H1 (cell line): ENCODE data around the gene CDH12. TPM values are rescaled to one million over a fixed set of nuclear protein-coding genes. Genes with fewer than 3 reads are reported as not detected.
"Not testable (repeated sequence)": the region's sequence is repeated elsewhere in the genome, so short reads cannot be mapped to it uniquely, and the experiment has no call there.

Experiments used
- CTCF ChIA-PET: fragments of 300-600 bp; sonication (Branson Sonifier 250); formaldehyde crosslinking; loops from one replicate; lab custom pipeline; 2021; ENCODE audit not compliant: partially characterized antibody; lab: Charles Lee
- POLR2A ChIA-PET: fragments of 300-600 bp; sonication (Branson Sonifier 250); formaldehyde crosslinking; loops from one replicate; lab custom pipeline; 2021; ENCODE audit warnings: inconsistent platforms; ENCODE audit not compliant: partially characterized antibody; lab: Charles Lee
- DNase-seq, 2 experiments: peaks; one replicate each; pipeline versions ENCODE4 v3.0.0 to v3.0.0-alpha.2; 2010 to 2022; ENCODE audit warnings: low spot score in 2 of 2, low read depth in 1 of 2, mixed read lengths in 1 of 2
- FAIRE-seq: peaks from 2 replicates; lab custom pipeline; 2011; peaks lifted over from hg19 to GRCh38; lab: Jason Lieb, UNC
- H2AFZ ChIP-seq: 2 replicates; pipeline ENCODE4 v1.8.1; 2012; ENCODE audit warnings: low read length, inconsistent platforms
- H2AK5ac ChIP-seq: 2 replicates; pipeline ENCODE4 v1.6.1; 2013; ENCODE audit warnings: low read depth, low read length
- H2BK120ac ChIP-seq: replicated peaks from 2 replicates; pipeline ENCODE3; 2013; ENCODE audit warnings: low read depth, low read length, inconsistent platforms
- H2BK12ac ChIP-seq: 2 replicates; pipeline ENCODE4 v1.6.1; 2013; ENCODE audit warnings: low read depth, low read length
- H2BK15ac ChIP-seq: 2 replicates; pipeline ENCODE4 v1.6.1; 2013; ENCODE audit warnings: low read length
- H2BK20ac ChIP-seq: 2 replicates; pipeline ENCODE4 v1.6.1; 2013; ENCODE audit warnings: low read length
- H2BK5ac ChIP-seq: 2 replicates; pipeline ENCODE4 v1.6.1; 2013; ENCODE audit warnings: low read depth, low read length
- H3K14ac ChIP-seq: 2 replicates; pipeline ENCODE4 v1.6.1; 2013; ENCODE audit warnings: inconsistent platforms; ENCODE audit not compliant: insufficient read length
- H3K18ac ChIP-seq: 2 replicates; pipeline ENCODE4 v1.6.1; 2013; ENCODE audit warnings: low read length; ENCODE audit errors: extremely low read depth
- H3K23ac ChIP-seq: 2 replicates; pipeline ENCODE4 v1.6.1; 2013; ENCODE audit warnings: inconsistent platforms; ENCODE audit not compliant: insufficient read length
- H3K23me2 ChIP-seq: 2 replicates; pipeline ENCODE4 v1.6.1; 2013; ENCODE audit warnings: low read depth, low read length
- H3K27ac ChIP-seq: 2 replicates; pipeline ENCODE4 v1.6.1; 2011; ENCODE audit warnings: low read depth, low read length, inconsistent platforms
- H3K27me3 ChIP-seq, 4 experiments: replicated peaks in 1 of 4; 1 replicate in 1 of 4; 2 replicates in 3 of 4; pipeline versions ENCODE4 v1.6.1 to v1.8.1; 2011 to 2013; ENCODE audit warnings: low read length in 3 of 4, mild to moderate bottlenecking in 3 of 4, inconsistent platforms in 2 of 4, mixed read lengths in 2 of 4, moderate library complexity in 1 of 4; ENCODE audit not compliant: control insufficient read depth in 3 of 4, insufficient read depth in 3 of 4; ENCODE audit errors: extremely low read depth in 1 of 4
- H3K36me3 ChIP-seq, 4 experiments: 2 replicates each; pipeline versions ENCODE4 v1.6.1 to v1.8.1; 2011 to 2013; ENCODE audit warnings: mild to moderate bottlenecking in 4 of 4, low read length in 3 of 4, moderate library complexity in 2 of 4, control low read depth in 1 of 4, inconsistent platforms in 1 of 4; ENCODE audit not compliant: insufficient read depth in 4 of 4, control insufficient read depth in 2 of 4
- H3K4ac ChIP-seq: replicated peaks from 2 replicates; pipeline ENCODE3; 2013; ENCODE audit warnings: low read length, low read depth, mixed read lengths, inconsistent platforms; ENCODE audit not compliant: insufficient read length
- H3K4me1 ChIP-seq, 4 experiments: replicated peaks in 1 of 4; 1 replicate in 1 of 4; 2 replicates in 3 of 4; pipeline versions ENCODE4 v1.6.1 to v1.8.1; 2011 to 2013; ENCODE audit warnings: low read length in 3 of 4, inconsistent platforms in 2 of 4, mixed read lengths in 1 of 4; ENCODE audit not compliant: insufficient read depth in 4 of 4, control insufficient read depth in 3 of 4
- H3K4me2 ChIP-seq, 2 experiments: 2 replicates each; pipeline versions ENCODE4 v1.6.1 to v1.8.1; 2011 to 2013; ENCODE audit warnings: low read depth in 2 of 2, low read length in 2 of 2, control low read depth in 1 of 2, inconsistent platforms in 1 of 2, mild to moderate bottlenecking in 1 of 2; ENCODE audit not compliant: insufficient read depth in 1 of 2
- H3K4me3 ChIP-seq, 4 experiments: fragments of 200-600, 300-600 bp in 1 of 4; sonication (generic), shearing (Covaris generic), sonication (Bioruptor Twin) in 1 of 4; 2 replicates each; pipeline versions ENCODE4 v1.5.1 to v1.8.1; 2011 to 2016; ENCODE audit warnings: low read length in 4 of 4, low read depth in 3 of 4, control low read depth in 2 of 4, inconsistent platforms in 2 of 4, mild to moderate bottlenecking in 2 of 4, mixed read lengths in 1 of 4, moderate library complexity in 1 of 4; ENCODE audit not compliant: insufficient read depth in 2 of 4; ENCODE audit errors: extremely low read depth in 1 of 4
- H3K56ac ChIP-seq: replicated peaks from 2 replicates; pipeline ENCODE3; 2013; ENCODE audit warnings: low read depth, mild to moderate bottlenecking, mixed read lengths, low read length, inconsistent platforms; ENCODE audit not compliant: insufficient read length
- H3K79me1 ChIP-seq: 2 replicates; pipeline ENCODE4 v1.6.1; 2013; ENCODE audit warnings: low read depth, low read length, control low read depth
- H3K79me2 ChIP-seq, 2 experiments: 2 replicates each; pipeline versions ENCODE4 v1.6.1 to v1.8.1; 2012 to 2013; ENCODE audit warnings: low read length in 2 of 2, mild to moderate bottlenecking in 2 of 2, inconsistent platforms in 1 of 2; ENCODE audit not compliant: insufficient read depth in 2 of 2, control insufficient read depth in 1 of 2
- H3K9ac ChIP-seq, 4 experiments: replicated peaks in 1 of 4; 1 replicate in 1 of 4; 2 replicates in 3 of 4; pipeline versions ENCODE4 v1.6.1 to v1.8.1; 2011 to 2013; ENCODE audit warnings: low read depth in 3 of 4, low read length in 3 of 4, control low read depth in 2 of 4, mild to moderate bottlenecking in 2 of 4, moderate library complexity in 2 of 4, inconsistent platforms in 1 of 4; ENCODE audit errors: extremely low read depth in 1 of 4
- H3K9me3 ChIP-seq, 2 experiments: 2 replicates each; pipeline versions ENCODE4 v1.6.1 to v1.8.1; 2012 to 2013; ENCODE audit warnings: mild to moderate bottlenecking in 2 of 2, moderate library complexity in 2 of 2, control low read depth in 1 of 2, inconsistent platforms in 1 of 2, low read depth in 1 of 2, low read length in 1 of 2, mixed read lengths in 1 of 2; ENCODE audit not compliant: insufficient read depth in 2 of 2
- H4K20me1 ChIP-seq, 2 experiments: replicated peaks in 1 of 2; 2 replicates each; pipeline versions ENCODE3 to v1.8.1; 2011 to 2013; ENCODE audit warnings: inconsistent platforms in 2 of 2, low read length in 2 of 2, mild to moderate bottlenecking in 1 of 2; ENCODE audit not compliant: insufficient read depth in 2 of 2, control insufficient read depth in 1 of 2
- H4K5ac ChIP-seq: 2 replicates; pipeline ENCODE4 v1.6.1; 2013; ENCODE audit warnings: low read length, low read depth, mixed read lengths, inconsistent platforms; ENCODE audit not compliant: insufficient read length
- H4K8ac ChIP-seq: 2 replicates; pipeline ENCODE4 v1.8.0; 2013; ENCODE audit warnings: mild to moderate bottlenecking, moderate library complexity, low read length, inconsistent platforms; ENCODE audit not compliant: insufficient read depth; ENCODE audit errors: extremely low read depth
- H4K91ac ChIP-seq: replicated peaks from 2 replicates; pipeline ENCODE3; 2013; ENCODE audit warnings: low read length, mixed read lengths, inconsistent platforms; ENCODE audit not compliant: insufficient read length
- WGBS, 2 experiments: shearing (Covaris generic) in 1 of 2; methylation state at CpG; one replicate each; pipeline versions ENCODE4 v1.1.6 to v1.1.7; 2013 to 2015; ENCODE audit warnings: low lambda C conversion rate in 2 of 2, mixed read lengths in 2 of 2, inconsistent platforms in 1 of 2, low coverage in 1 of 2, missing lambda C conversion rate in 1 of 2; ENCODE audit not compliant: insufficient replicate concordance in 2 of 2, insufficient coverage in 1 of 2, insufficient read length in 1 of 2; ENCODE audit errors: extremely low coverage in 1 of 2, missing lambda C conversion rate in 1 of 2; 5-methylcytosine and 5-hydroxymethylcytosine counted together
- polyA plus RNA-seq, 7 experiments: library from polyadenylated mRNA; depleted of rRNA in 3 of 7; stranded (reverse) in 5 of 7; unstranded in 2 of 7; fragments of >200 nt in 5 of 7; fragments of 200-250 nt in 2 of 7; gene quantifications; 1 replicate in 5 of 7; 2 replicates in 1 of 7; 4 replicates in 1 of 7; pipeline versions ENCODE4 v1.2.1 to v1.2.3, GENCODE V29; 2011 to 2013; ENCODE audit warnings: missing spikeins in 2 of 7, mixed read lengths in 2 of 7
- total RNA-seq: library from RNA; stranded (reverse); fragmentation: NEBNext Ultra II Directional; extraction: Animal tissue kit (Norgen Biotek cat#: 25700); gene quantifications from 2 replicates; pipeline ENCODE4 v1.2.1, GENCODE V29; 2021

Gene CDH12
- total and polyA plus RNA-seq, 2 of the 8 experiments (the other 6 are each of a cell fraction or from before 2014, with no cell fraction given), result 0.03 TPM; not detected in 1

DNA sequence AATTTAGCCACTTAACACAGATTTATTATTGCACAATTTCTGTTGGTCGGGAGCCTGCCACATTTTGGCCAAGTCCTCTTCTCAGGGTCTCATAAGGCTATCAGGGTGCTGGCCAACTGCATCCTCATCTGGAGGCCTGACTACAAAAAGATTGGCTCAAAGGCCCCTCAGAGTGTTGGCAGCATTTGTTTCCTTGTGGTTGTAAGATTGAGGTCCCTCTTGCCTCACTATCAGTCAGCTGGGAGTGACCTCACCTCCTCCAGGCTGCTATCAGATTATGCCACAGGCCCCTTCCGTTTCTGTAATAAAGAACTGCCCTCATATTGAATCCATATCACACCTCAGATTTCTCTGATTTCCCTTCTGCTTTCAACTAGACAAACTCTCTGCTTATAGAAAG lies 698.4 kb downstream of the CDH12 start:
- H3K27ac ChIP-seq, H4K8ac ChIP-seq, H3K27me3 ChIP-seq, H2AK5ac ChIP-seq, H3K4ac ChIP-seq, H4K20me1 ChIP-seq, H3K14ac ChIP-seq, CTCF ChIA-PET, POLR2A ChIA-PET, H3K4me2 ChIP-seq, H2BK12ac ChIP-seq, FAIRE-seq, H3K79me1 ChIP-seq, H3K9me3 ChIP-seq, H4K5ac ChIP-seq, H4K91ac ChIP-seq, H3K18ac ChIP-seq, H2BK15ac ChIP-seq, H3K4me3 ChIP-seq, H2BK120ac ChIP-seq, H3K23ac ChIP-seq, H3K56ac ChIP-seq, H2BK20ac ChIP-seq, H3K79me2 ChIP-seq, DNase-seq, H3K36me3 ChIP-seq, H3K4me1 ChIP-seq, H2BK5ac ChIP-seq, H3K9ac ChIP-seq, H3K23me2 ChIP-seq: not testable (repeated sequence)
- 78% methylated on average over 2 of the region's 2 CpGs; no CpG with 5 or more reads in 1 of the 2 experiments for WGBS, 2 experiments
- 0 out of 2 replicates have a peak overlapping the region, but pooled peaks have one; percentile 70 for H2AFZ ChIP-seq

DNA sequence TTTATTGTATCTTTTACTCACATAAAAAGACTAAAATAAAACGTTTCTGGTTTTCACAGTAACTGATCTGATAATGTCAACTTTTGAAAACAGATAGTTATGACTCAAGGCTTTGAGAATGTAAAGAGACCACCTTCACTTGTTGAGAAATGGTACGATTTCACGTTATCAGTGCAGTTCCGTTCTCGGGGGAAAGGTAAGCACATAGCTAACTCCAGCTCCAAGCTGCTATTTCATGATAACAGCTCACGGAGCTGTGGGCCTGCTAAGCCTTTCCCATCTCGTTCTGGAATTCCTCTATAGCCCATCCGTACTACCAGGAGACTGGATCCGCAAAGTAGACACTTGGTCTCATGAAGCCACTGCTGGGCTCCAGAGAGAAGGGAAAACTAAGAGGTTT lies 701.3 kb downstream of the CDH12 start:
- H3K79me2 ChIP-seq, POLR2A ChIA-PET, H3K79me1 ChIP-seq, H3K23me2 ChIP-seq, H3K4me1 ChIP-seq, H3K4ac ChIP-seq, H3K56ac ChIP-seq, DNase-seq, H3K27ac ChIP-seq, H4K8ac ChIP-seq, H2BK12ac ChIP-seq, H4K20me1 ChIP-seq, H2AK5ac ChIP-seq, H2BK20ac ChIP-seq, H3K18ac ChIP-seq, H3K23ac ChIP-seq, H3K27me3 ChIP-seq, H3K14ac ChIP-seq, H2BK120ac ChIP-seq, H3K4me3 ChIP-seq, H3K9ac ChIP-seq, H3K9me3 ChIP-seq, H4K5ac ChIP-seq, H2BK15ac ChIP-seq, H3K4me2 ChIP-seq, H4K91ac ChIP-seq, H2BK5ac ChIP-seq, CTCF ChIA-PET, H3K36me3 ChIP-seq, H2AFZ ChIP-seq: not testable (repeated sequence)
- 97% methylated on average over 9 of the region's 9 CpGs; no CpG with 5 or more reads in 1 of the 2 experiments for WGBS, 2 experiments
- FAIRE-seq, result peak; percentile 62
